Measurements from ENCODE around the gene FA2H.

DNA sequence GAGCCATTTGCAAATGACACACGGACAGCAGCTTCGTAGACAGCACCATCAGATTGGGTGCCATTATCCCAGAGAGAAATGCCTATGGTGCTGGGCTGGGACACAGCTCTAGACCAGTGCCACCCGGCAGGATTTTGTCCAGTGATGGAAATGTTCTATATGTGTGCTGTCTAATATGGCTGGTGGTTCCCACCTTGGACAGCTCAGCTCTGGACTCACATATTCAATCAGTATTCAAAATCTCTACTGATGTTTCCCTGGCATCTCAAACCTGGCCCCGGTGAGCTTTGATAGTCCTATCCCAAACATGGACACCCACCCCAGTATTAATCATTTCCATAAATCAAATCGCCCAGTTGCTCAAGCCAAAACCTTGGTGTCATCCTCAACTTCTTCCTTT lies 23.0 kb downstream of the FA2H start:
- no peak for TF ChIP-seq CHD4 (IDR thresholded peaks at IDR 0.05)
- TF ChIP-seq, protein P1, sequence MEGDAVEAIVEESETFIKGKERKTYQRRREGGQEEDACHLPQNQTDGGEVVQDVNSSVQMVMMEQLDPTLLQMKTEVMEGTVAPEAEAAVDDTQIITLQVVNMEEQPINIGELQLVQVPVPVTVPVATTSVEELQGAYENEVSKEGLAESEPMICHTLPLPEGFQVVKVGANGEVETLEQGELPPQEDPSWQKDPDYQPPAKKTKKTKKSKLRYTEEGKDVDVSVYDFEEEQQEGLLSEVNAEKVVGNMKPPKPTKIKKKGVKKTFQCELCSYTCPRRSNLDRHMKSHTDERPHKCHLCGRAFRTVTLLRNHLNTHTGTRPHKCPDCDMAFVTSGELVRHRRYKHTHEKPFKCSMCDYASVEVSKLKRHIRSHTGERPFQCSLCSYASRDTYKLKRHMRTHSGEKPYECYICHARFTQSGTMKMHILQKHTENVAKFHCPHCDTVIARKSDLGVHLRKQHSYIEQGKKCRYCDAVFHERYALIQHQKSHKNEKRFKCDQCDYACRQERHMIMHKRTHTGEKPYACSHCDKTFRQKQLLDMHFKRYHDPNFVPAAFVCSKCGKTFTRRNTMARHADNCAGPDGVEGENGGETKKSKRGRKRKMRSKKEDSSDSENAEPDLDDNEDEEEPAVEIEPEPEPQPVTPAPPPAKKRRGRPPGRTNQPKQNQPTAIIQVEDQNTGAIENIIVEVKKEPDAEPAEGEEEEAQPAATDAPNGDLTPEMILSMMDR (IDR thresholded peaks at IDR 0.05 in 2 of 3, conservative IDR thresholded peaks at IDR 0.05 in 1 of 3; ENCODE audit: control insufficient read depth in 2 of 3, extremely low read depth in 1 of 3, insufficient read depth in 1 of 3, low read depth in 3 of 3, low read length in 3 of 3): no peak
